ENCODE results near the gene HHATL. TPM values are rescaled to one million over a fixed set of nuclear protein-coding genes. Genes with fewer than 3 reads are reported as not detected.

The HHATL gene
- total RNA-seq, 1 donor from 2014 or later: not detected

GRCh38 chr3:42674146-42674545 lies 28.5 kb downstream of the HHATL start:
- DNase-seq (ENCODE audit: low spot score): no peak
- Mint-ChIP-seq H3K9me3 (ENCODE audit: low read depth) (peaks cover 20% of the 10 kb centered on the region), H3K27me3 (ENCODE audit: low read depth) (peaks cover 2% of the 10 kb centered on the region), H3K4me3 (ENCODE audit: unreplicated experiment) (no peak overlapping the region), H3K4me1 (ENCODE audit: low read depth) (peaks cover 9% of the 10 kb centered on the region), H3K36me3 (ENCODE audit: low read depth) (no peaks in the 10 kb centered on the region), H3K27ac (ENCODE audit: unreplicated experiment) (no peak overlapping the region)
- no peak for TF ChIP-seq CTCF (IDR thresholded peaks at IDR 0.05)

GRCh38 chr3:42673082-42673481 lies 29.5 kb downstream of the HHATL start:
- H3K27me3 Mint-ChIP-seq (ENCODE audit: low read depth): no peaks in the 10 kb centered on the region
- peaks cover 24% of the 10 kb centered on the region for H3K9me3 Mint-ChIP-seq (ENCODE audit: low read depth)
- H3K4me1 Mint-ChIP-seq (ENCODE audit: low read depth): peaks cover 9% of the 10 kb centered on the region
- no peak for DNase-seq (ENCODE audit: low spot score)
- H3K4me3 Mint-ChIP-seq (ENCODE audit: unreplicated experiment): no peak overlapping the region
- TF ChIP-seq CTCF (IDR thresholded peaks at IDR 0.05): no peak
- H3K27ac Mint-ChIP-seq (ENCODE audit: unreplicated experiment): no peak overlapping the region
- no peaks in the 10 kb centered on the region for H3K36me3 Mint-ChIP-seq (ENCODE audit: low read depth)

- Mint-ChIP-seq H3K4me1 (ENCODE audit: low read depth) (peaks cover 9% of the 10 kb centered on the region), H3K9me3 (ENCODE audit: low read depth) (peaks cover 18% of the 10 kb centered on the region), H3K27ac (ENCODE audit: unreplicated experiment) (no peak overlapping the region), H3K4me3 (ENCODE audit: unreplicated experiment) (no peak overlapping the region), H3K27me3 (ENCODE audit: low read depth) (no peaks in the 10 kb centered on the region), H3K36me3 (ENCODE audit: low read depth) (no peaks in the 10 kb centered on the region)
- TF ChIP-seq CTCF (IDR thresholded peaks at IDR 0.05): no peak
- no peak for DNase-seq (ENCODE audit: low spot score)
Measured at GRCh38 chr3:42672515-42672914, 30.1 kb downstream of the HHATL start.

- no peak overlapping the region for H3K27ac Mint-ChIP-seq (ENCODE audit: unreplicated experiment)
- peaks cover 7% of the 10 kb centered on the region for H3K9me3 Mint-ChIP-seq (ENCODE audit: low read depth)
- H3K4me1 Mint-ChIP-seq (ENCODE audit: low read depth): peaks cover 13% of the 10 kb centered on the region
- TF ChIP-seq CTCF (IDR thresholded peaks at IDR 0.05): no peak
- H3K36me3 Mint-ChIP-seq (ENCODE audit: low read depth): no peaks in the 10 kb centered on the region
- H3K27me3 Mint-ChIP-seq (ENCODE audit: low read depth): no peaks in the 10 kb centered on the region
- no peak overlapping the region for H3K4me3 Mint-ChIP-seq (ENCODE audit: unreplicated experiment)
- no peak for DNase-seq (ENCODE audit: low spot score)
Measured at GRCh38 chr3:42670670-42671069, 31.9 kb downstream of the HHATL start.

- H3K4me3 Mint-ChIP-seq (ENCODE audit: unreplicated experiment): no peak overlapping the region
- no peak for TF ChIP-seq CTCF (IDR thresholded peaks at IDR 0.05)
- H3K36me3 Mint-ChIP-seq (ENCODE audit: low read depth): no peaks in the 10 kb centered on the region
- peaks cover 13% of the 10 kb centered on the region for H3K4me1 Mint-ChIP-seq (ENCODE audit: low read depth)
- no peaks in the 10 kb centered on the region for H3K27me3 Mint-ChIP-seq (ENCODE audit: low read depth)
- no peak overlapping the region for H3K27ac Mint-ChIP-seq (ENCODE audit: unreplicated experiment)
- no peak for DNase-seq (ENCODE audit: low spot score)
- H3K9me3 Mint-ChIP-seq (ENCODE audit: low read depth): peaks cover 7% of the 10 kb centered on the region
Measured at GRCh38 chr3:42670051-42670576, 32.5 kb downstream of the HHATL start.
